ENCODE data around the gene COBL.

DNA sequence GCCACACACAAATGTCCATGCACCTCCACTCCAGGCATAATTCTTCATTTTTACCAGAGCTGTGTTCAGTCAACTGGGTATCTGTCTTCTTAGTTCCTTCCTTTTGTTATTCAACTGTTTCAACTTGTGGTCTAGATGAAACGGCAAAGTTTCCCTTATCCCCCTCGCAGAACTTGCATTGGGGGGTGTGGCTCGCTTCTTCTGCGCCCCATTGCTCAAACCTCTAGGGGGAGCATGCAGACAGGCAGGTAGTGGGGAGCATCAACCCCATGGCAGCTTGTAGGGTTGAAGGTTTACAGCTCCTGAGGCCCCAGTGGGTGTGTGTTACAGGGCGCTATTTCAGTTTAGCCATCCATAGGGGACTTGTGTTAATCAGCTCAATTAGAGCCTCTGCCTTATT lies 38.3 kb upstream of the COBL start:
- TF ChIP-seq CTCF (IDR thresholded peaks at IDR 0.05) (peak; percentile 33), POLR2AphosphoS5 (IDR thresholded peaks at IDR 0.05; ENCODE audit: low read depth, low read length) (no peak), SIN3A (IDR thresholded peaks at IDR 0.05; ENCODE audit: borderline replicate concordance, insufficient read depth, low read depth, low read length) (no peak)
